ACC112 (cell line): ENCODE data around the gene SUCNR1.
"Not testable (repeated sequence)": the region's sequence is repeated elsewhere in the genome, so short reads cannot be mapped to it uniquely, and the experiment has no call there.

Experiments used
- H2AFZ ChIP-seq: fragments of 200-600 bp; sonication (generic); one replicate; pipeline ENCODE4 v1.6.0; 2017; ENCODE audit warnings: antibody characterized with exemption, low read length; ENCODE audit not compliant: unreplicated experiment
- H3K27ac ChIP-seq: fragments of 200-600 bp; sonication (generic); 2 replicates; pipeline ENCODE4 v1.5.1; 2014; ENCODE audit warnings: low read depth, mild to moderate bottlenecking, antibody characterized with exemption, low read length, moderate library complexity
- H3K27me3 ChIP-seq: fragments of 200-600 bp; sonication (generic); 2 replicates; pipeline ENCODE4 v1.6.1; 2014; ENCODE audit warnings: mild to moderate bottlenecking, antibody characterized with exemption, low read length, moderate library complexity, mixed read lengths; ENCODE audit not compliant: insufficient read depth
- H3K36me3 ChIP-seq: fragments of 200-600 bp; sonication (generic); 2 replicates; pipeline ENCODE4 v1.6.1; 2016; ENCODE audit warnings: mild to moderate bottlenecking, antibody characterized with exemption, low read length, moderate library complexity, mixed read lengths; ENCODE audit not compliant: insufficient read depth
- H3K4me1 ChIP-seq: fragments of 200-600 bp; sonication (generic); one replicate; pipeline ENCODE4 v1.6.1; 2016; ENCODE audit warnings: low read length, mixed read lengths; ENCODE audit not compliant: insufficient read depth, unreplicated experiment, control insufficient read depth
- H3K4me3 ChIP-seq: fragments of 200-600 bp; sonication (generic); 2 replicates; pipeline ENCODE4 v1.5.1; 2014; ENCODE audit warnings: mild to moderate bottlenecking, low read depth, low read length
- H3K79me2 ChIP-seq: fragments of 200-600 bp; sonication (generic); one replicate; pipeline ENCODE4 v1.6.0; 2016; ENCODE audit warnings: low read length; ENCODE audit not compliant: control insufficient read depth, unreplicated experiment, insufficient read depth

SUCNR1 gene

DNA sequence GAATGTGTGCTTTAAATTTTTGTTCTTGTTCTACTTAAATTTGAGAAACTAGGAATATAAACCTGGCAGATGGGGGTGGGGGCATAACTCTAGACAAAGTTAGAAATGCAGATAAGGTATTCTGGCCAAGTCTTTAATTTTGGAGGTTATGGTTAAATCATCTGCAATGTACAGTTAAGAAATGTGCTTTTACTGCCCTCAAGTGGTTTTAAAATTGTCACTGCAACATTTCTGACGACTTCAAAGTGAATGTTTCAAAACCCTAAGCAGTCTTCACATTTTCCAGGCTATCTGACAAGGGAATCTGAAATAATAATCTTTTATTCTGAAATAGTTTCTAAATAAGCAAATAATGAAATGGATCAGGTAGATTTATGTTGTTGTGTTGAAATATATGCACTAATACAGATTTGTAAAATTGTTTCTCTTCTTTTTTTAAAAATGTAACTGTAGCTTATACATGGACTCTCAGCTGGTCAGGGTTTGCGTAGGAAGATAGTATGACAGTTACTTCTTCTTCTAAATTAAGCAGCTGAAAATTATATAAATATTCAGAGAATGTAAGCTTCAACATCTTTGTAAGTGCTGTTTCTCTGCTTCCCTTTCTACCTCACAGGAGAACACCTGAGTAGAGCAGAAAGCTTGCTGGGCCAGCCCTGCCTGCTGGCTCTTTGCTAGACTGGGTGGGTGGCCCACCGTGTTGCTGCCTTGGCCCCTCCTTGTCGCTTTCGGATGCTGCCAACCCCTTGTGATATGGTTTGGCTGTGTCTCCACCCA lies 45.0 kb downstream of the SUCNR1 start:
- Histone ChIP-seq H3K4me3 (no peak overlapping the region), H3K36me3 (no peaks in the 10 kb centered on the region), H3K4me1 (peaks cover 12% of the 10 kb centered on the region), H3K79me2 (no peaks in the 10 kb centered on the region), H3K27ac (no peak overlapping the region), H2AFZ (no peak overlapping the region), H3K27me3 (no peaks in the 10 kb centered on the region)

DNA sequence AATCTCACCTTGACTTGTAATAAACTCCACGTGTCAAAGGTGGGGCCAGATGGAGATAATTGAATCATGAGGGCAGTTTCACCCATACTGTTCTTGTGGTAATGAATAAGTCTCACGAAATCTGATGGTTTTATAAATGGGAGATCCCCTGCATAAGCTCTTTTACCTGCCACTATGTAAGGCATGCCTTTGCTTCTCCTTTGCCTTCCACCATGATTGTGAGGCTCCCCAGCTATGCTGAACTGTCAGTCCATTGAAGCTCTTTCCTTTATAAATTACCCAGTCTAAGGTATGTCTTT lies 45.5 kb downstream of the SUCNR1 start:
- H2AFZ ChIP-seq = no peak overlapping the region
- peaks cover 16% of the 10 kb centered on the region for H3K4me1 ChIP-seq
- no peaks in the 10 kb centered on the region for H3K36me3 ChIP-seq
- no peak overlapping the region for H3K27ac ChIP-seq
- no peaks in the 10 kb centered on the region for H3K27me3 ChIP-seq
- H3K4me3 ChIP-seq = no peak overlapping the region
- no peaks in the 10 kb centered on the region for H3K79me2 ChIP-seq

DNA sequence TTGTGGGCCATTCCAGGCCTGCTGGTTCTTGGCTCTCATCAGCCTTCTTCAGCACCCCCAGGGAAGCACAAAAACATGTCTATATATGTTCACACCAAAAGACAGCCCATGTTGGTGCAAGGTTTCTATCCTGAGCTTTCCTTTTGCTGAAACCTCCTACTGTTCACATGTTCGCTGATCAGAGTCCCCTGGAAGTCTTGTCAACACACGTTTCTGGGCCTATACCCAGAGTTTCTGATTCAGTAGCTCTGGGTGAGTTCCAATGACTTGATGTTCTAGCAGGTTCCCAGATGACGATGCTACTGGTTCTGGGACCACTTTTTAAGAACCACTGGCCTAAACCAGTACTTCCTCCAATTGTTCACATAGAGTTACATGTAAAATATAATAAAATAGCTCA lies 46.0 kb downstream of the SUCNR1 start:
- Histone ChIP-seq H3K4me3 (no peak overlapping the region), H3K27ac (peak overlapping the region; percentile 33; the same call in 1 of the 2 replicates), H2AFZ (peak overlapping the region; percentile 31)

DNA sequence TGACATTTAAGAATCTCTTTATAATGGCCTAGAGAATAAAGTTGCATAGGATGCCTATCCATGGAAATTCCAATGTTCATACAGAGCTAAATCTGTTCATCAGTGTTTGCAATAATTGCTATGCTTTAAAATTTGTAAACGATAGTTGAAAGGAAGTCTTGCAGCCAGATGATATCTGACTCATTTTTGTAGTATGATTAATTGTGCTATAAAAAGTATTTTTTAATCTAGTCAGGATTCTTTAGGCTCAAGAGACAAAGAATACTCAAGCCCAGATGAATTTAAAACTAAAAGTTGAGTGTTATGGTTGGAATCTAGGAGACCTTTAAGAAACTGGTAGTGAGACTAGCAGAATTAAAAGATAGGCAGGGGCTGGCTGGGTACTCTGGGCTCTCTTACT lies 50.5 kb downstream of the SUCNR1 start:
- no peaks in the 10 kb centered on the region for H3K36me3 ChIP-seq
- peaks cover 43% of the 10 kb centered on the region for H3K4me1 ChIP-seq
- 0 out of 2 replicates have a peak overlapping the region, but pooled peaks have one; percentile 2 for H3K4me3 ChIP-seq
- H3K27ac ChIP-seq = peak overlapping the region; percentile 81
- no peaks in the 10 kb centered on the region for H3K27me3 ChIP-seq
- no peaks in the 10 kb centered on the region for H3K79me2 ChIP-seq
- peak overlapping the region; percentile 35 for H2AFZ ChIP-seq

More for the DNA sequence above, 46.0 kb downstream of the SUCNR1 start:
- peaks cover 21% of the 10 kb centered on the region for H3K4me1 ChIP-seq
- no peaks in the 10 kb centered on the region for H3K79me2 ChIP-seq
- no peaks in the 10 kb centered on the region for H3K36me3 ChIP-seq
- no peaks in the 10 kb centered on the region for H3K27me3 ChIP-seq

DNA sequence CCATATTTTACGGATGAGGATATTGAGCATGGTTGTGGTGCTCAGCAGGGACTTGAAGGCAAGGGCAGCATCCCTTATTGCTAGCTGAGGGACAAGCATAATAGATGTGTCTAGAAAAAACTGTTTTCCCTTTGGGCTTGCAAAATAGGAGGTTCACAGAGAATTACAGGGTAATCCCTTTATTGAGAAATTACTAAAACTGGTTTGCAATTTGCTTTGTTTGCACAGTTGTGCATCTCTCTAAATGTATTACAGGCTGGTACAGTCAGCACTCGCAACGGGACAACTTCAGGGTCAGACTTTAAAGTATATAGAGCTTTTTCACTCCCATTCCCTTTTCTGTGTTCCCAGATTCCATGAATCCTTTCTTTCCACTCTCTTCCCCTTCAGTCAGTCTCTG lies 51.3 kb downstream of the SUCNR1 start:
- Histone ChIP-seq H3K4me3 (0 out of 2 replicates have a peak overlapping the region, but pooled peaks have one; percentile 2), H2AFZ (no peak overlapping the region), H3K27ac (peak overlapping the region; percentile 81), H3K4me1 (peaks cover 43% of the 10 kb centered on the region), H3K79me2 (no peaks in the 10 kb centered on the region), H3K36me3 (no peaks in the 10 kb centered on the region), H3K27me3 (no peaks in the 10 kb centered on the region)

DNA sequence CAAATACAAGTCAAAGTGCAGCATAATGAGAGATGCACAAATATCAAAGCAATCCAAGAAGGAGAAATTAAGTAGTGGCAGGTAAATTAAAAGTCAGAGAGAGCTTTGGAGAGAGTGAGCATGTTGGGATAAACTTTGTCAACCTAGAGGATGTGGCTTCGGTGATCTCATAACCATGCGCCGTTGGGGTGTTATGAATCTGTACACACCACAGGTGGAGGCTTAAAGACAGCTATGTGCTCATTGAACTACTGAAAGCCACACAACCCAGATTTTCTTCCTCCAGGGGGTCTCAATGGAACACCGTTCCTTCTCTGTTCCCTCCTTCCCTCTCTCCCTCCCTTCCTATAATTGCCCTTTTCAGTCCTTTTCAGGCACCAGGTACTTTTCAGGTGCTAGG lies 52.0 kb downstream of the SUCNR1 start:
- Histone ChIP-seq H3K27ac (peak overlapping the region; percentile 62), H2AFZ (peak overlapping the region; percentile 70), H3K4me3 (peak overlapping the region; percentile 1; the same call in 1 of the 2 replicates)

DNA sequence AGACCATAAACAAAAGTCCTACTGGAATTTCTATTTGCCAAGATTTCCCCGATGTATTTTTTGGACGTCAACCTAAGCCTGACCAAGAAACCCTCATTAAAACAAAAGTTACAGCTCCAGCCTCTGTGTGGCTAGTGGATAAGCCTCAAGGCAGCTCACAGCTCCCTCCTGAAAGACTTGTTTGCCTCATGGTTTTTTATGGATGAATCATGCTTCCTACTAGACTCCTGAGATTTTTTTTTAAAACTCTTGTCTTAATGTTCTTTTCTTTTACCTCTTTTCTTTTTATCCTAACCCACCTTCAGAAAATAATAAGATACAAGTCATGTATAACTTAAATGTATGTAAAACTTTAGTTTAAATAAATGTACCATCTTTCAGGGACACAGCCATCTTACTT lies 52.4 kb downstream of the SUCNR1 start:
- peak overlapping the region; percentile 70 for H2AFZ ChIP-seq

More for the DNA sequence above, 52.0 kb downstream of the SUCNR1 start:
- H3K36me3 ChIP-seq = no peaks in the 10 kb centered on the region
- no peaks in the 10 kb centered on the region for H3K27me3 ChIP-seq
- H3K4me1 ChIP-seq = peaks cover 43% of the 10 kb centered on the region
- H3K79me2 ChIP-seq = no peaks in the 10 kb centered on the region

DNA sequence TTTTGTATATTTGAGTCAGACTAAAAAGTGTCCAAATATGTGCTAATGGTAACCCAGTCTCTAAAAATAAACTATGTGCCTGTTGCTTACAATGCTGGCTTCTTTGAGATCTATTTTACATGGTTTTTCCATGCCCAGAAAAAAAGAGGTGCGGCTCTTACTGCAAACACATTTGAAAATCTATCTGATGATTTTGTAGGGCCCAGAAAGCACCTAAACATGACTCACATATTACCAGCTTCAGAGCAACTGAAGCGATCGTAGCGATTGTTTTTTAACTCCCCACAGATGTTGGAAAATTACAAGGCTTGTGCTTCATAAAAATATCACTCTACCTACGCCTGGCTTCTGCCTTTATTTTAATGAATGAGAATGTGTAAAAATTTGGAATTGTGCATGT lies 53.5 kb downstream of the SUCNR1 start:
- no peaks in the 10 kb centered on the region for H3K27me3 ChIP-seq
- no peaks in the 10 kb centered on the region for H3K36me3 ChIP-seq
- peak overlapping the region; percentile 70 for H2AFZ ChIP-seq
- H3K27ac ChIP-seq = peak overlapping the region; percentile 62
- peaks cover 50% of the 10 kb centered on the region for H3K4me1 ChIP-seq
- peak overlapping the region; percentile 55 for H3K4me3 ChIP-seq
- H3K79me2 ChIP-seq = no peaks in the 10 kb centered on the region

More for the DNA sequence above, 52.4 kb downstream of the SUCNR1 start:
- H3K27ac ChIP-seq = peak overlapping the region; percentile 62
- peak overlapping the region; percentile 1; the same call in 1 of the 2 replicates for H3K4me3 ChIP-seq
- H3K36me3 ChIP-seq = no peaks in the 10 kb centered on the region
- no peaks in the 10 kb centered on the region for H3K79me2 ChIP-seq
- H3K27me3 ChIP-seq = no peaks in the 10 kb centered on the region
- H3K4me1 ChIP-seq = peaks cover 43% of the 10 kb centered on the region

DNA sequence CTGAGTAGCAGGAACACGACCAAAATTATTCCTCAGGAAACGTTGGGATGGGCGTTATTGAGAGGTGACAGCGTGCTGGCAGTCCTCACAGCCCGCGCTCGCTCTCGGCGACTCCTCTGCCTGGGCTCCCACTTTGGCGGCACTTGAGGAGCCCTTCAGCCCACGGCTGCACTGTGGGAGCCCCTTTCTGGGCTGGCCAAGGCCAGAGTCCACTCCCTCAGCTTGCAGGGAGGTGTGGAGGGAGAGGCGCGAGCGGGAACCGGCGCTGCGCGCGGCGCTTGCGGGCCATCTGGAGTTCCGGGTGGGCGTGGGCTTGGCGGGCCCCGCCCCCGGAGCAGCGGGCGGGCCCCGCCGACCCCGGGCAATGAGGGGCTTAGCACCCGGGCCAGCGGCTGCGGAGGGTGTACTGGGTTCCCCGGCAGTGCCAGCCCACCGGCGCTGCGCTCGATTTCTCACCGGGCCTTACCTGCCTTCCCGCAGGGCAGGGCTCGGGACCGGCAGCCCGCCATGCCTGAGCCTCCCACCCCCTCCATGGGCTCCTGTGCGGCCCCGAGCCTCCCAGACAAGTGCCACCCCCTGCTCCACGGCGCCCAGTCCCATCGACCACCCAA lies 54.6 kb downstream of the SUCNR1 start:
- H2AFZ ChIP-seq, H3K36me3 ChIP-seq, H3K79me2 ChIP-seq, H3K4me3 ChIP-seq, H3K27me3 ChIP-seq: not testable (repeated sequence)
- Histone ChIP-seq H3K27ac (peak overlapping the region; percentile 62; the same call in 1 of the 2 replicates), H3K4me1 (peaks cover 60% of the 10 kb centered on the region)

DNA sequence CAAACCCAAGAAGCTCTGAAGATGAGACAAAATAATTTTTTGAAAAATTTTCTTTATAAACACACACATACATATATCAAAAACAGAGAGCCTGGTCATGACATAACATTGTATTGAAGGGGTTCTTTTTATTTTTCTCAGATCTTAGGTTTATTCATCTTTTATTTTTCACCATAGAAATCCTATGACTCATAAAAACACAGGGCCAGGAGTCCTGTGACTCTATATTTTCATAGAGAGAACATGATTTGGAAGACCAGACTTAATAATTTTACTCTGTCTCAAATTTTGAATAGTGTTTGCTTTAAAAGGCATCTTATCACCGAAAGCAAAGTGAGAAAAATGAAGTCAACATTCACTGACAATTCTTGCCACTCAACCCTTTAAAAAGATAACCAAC lies 57.7 kb downstream of the SUCNR1 start:
- Histone ChIP-seq H3K4me3 (peak overlapping the region; percentile 8; the same call in 1 of the 2 replicates), H3K27me3 (no peaks in the 10 kb centered on the region), H3K4me1 (peaks cover 38% of the 10 kb centered on the region), H3K79me2 (no peaks in the 10 kb centered on the region), H2AFZ (peak overlapping the region; percentile 39), H3K36me3 (no peaks in the 10 kb centered on the region), H3K27ac (peak overlapping the region; percentile 82)
